D341Med (cell line): Measurements from ENCODE around the gene RPL15.

Experiments
- DNase-seq: peaks from one replicate; pipeline ENCODE4 v3.0.0; 2012; ENCODE audit warnings: low spot score

RPL15 gene

DNA sequence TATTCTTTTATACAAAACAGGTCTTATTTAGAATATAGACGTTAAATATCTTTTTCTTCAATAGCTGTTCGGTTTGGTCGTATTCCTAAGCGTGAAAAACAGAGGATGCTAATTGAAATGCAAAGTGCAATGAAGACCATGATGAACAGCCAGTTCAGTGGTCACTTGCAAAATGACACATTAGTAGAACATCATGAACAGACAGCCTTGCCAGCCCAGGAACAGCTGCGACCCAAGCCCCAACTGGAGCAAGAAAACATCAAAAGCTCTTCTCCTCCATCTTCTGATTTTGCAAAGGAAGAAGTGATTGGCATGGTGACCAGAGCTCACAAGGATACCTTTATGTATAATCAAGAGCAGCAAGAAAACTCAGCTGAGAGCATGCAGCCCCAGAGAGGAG, 45.0 kb downstream of the RPL15 start:
- no peak for DNase-seq

DNA sequence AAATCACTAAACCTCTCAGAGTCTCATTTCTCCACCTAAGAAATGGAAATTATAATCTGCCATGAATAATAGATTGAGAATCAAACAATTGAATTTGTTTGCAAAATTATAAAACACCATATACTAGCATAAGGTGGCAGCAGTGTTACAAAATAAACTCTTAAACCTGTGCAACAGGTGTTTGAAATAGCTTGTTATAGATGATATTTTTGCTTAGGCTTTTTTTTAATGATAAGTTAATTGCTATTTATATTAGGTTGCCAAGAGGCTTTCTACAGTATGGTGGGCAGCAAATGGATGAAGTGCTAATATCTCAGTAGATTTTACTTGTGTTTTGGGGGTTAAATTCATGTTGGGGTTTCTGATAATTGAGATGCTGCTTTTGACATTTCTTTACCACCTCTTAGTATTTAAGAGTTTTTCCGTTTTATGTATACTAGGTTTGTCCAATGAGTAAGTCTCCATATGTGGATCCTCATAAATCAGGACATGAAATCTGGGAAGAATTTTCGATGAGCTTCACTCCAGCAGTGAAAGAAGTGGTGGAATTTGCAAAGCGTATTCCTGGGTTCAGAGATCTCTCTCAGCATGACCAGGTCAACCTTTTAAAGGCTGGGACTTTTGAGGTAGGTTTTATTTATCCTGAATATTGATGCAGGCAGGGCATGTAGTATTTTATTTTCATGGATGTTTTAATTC, 47.8 kb downstream of the RPL15 start:
- no peak for DNase-seq

DNA sequence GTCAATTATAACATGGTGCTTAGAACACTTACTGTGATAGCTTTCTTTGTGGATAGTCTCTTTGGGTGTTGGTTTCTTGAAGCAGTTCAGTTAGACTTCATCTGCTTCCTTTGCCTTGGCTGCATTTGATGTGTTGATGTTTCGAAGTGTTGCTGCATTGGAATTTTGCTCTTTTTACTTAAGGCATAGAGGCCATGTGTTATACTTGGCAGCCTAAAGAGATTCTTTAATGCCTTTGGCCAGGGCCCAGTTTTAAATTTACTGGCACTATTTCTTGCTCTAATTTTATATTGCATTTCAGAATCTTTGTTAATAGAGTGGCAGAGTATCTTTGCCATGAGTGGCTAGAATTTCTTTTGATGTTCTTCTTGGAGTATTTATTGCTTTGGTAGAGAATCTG, 49.4 kb downstream of the RPL15 start:
- no peak for DNase-seq

DNA sequence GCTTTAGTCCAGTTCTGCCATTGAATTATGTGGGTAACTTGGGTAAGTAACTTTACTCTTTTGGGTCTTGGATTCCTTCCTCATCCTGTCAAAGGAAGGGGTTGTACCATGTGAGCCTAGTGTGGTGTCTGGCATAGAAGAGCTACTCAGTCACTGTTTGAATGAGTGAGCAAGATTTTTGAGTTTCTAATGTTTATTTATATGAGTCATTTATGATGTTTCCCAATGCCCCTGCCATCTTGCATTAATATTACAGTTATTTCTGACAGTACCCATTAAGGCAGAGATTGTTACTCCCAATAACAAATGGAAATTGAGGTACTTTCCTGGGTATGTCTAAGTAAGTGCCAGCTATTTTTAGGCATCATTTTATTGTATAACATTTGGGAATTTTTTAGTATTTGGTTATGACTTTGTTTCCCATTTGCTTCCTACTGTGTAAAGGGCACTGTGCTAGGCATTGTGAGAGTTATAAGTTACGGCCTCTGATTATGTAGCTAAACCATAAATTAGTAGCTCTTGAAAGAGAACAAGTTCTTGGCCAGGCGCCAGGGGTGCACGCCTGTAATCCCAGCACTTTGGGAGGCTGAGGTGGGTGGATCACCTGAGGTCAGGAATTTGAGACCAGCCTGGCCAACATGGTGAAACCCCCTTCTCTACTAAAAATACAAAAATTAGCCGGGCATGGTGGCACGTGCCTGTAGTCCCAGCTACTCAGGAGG, 51.7 kb downstream of the RPL15 start:
- no peak for DNase-seq

DNA sequence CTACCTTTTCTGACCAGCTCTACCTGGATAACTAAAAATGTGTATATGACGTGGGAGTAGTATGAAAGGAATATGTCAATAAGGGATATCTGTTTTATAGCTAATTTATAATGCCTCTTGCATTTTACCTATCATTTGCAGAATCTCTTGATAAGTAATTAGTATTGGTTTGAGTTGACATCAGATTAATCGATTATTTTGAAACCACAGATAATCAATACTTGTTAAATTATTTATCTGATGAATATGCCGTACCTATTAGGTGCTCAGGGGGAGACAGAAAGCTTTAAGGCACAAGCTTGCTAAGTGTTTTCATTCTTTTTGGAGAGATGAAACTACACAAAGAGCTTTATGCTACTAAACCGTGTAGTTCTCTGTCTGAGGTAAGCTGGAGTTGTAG, 52.5 kb downstream of the RPL15 start:
- no peak for DNase-seq
